ENCODE data around the gene CSNK1E. TPM values are rescaled to one million over a fixed set of nuclear protein-coding genes. Genes with fewer than 3 reads are reported as not detected.

CSNK1E gene
- total RNA-seq, 4 donors from 2014 or later = 84.5 to 164 (median 112) TPM

DNA sequence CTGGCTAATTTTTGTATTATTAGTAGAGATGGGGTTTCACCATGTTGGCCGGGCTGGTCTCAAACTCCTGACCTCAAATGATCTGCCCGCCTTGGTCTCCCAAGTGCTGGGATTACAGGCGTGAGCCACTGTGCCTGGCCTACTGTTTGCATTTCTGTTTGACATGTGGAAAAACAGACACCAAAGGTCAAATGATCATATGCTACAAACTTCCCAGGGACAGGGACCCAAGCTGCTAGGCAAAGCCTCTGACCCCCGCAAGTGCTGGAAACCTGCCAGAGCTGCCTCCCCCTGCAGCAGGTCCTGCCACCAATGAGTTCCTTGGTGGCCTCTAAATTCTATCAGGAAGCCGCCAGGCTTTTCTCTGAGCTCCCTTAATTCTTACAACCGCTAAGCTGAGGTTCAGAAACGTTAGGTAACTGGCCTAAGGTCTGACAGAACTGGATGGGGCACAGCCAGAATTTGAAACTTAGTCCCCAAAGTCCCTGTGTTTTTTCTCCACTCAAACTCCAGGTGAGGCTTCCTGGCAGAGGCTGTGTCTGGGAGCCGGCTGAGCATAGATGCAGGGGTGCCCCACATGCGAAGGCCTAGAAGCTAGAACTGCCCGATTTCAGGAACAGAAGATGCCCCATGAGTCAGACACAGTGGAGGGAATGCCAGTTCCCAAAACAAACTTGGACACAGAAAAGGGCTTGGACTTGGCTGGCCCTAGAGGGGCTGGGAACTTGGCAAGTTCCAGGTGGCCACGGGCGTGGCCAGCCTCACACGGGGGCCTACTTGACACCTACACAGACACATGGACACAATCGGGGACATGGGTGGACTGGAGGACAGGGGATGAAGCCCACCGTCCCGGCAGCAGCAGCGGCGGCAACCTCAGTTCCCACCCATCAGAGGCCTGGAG, 7.4 kb downstream of the CSNK1E start:
- DNase-seq (ENCODE audit: low spot score) = no peak
- ATAC-seq (ENCODE audit: low FRiP score) = no peak
- TF ChIP-seq, protein P1, sequence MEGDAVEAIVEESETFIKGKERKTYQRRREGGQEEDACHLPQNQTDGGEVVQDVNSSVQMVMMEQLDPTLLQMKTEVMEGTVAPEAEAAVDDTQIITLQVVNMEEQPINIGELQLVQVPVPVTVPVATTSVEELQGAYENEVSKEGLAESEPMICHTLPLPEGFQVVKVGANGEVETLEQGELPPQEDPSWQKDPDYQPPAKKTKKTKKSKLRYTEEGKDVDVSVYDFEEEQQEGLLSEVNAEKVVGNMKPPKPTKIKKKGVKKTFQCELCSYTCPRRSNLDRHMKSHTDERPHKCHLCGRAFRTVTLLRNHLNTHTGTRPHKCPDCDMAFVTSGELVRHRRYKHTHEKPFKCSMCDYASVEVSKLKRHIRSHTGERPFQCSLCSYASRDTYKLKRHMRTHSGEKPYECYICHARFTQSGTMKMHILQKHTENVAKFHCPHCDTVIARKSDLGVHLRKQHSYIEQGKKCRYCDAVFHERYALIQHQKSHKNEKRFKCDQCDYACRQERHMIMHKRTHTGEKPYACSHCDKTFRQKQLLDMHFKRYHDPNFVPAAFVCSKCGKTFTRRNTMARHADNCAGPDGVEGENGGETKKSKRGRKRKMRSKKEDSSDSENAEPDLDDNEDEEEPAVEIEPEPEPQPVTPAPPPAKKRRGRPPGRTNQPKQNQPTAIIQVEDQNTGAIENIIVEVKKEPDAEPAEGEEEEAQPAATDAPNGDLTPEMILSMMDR (IDR thresholded peaks at IDR 0.05) = no peak

DNA sequence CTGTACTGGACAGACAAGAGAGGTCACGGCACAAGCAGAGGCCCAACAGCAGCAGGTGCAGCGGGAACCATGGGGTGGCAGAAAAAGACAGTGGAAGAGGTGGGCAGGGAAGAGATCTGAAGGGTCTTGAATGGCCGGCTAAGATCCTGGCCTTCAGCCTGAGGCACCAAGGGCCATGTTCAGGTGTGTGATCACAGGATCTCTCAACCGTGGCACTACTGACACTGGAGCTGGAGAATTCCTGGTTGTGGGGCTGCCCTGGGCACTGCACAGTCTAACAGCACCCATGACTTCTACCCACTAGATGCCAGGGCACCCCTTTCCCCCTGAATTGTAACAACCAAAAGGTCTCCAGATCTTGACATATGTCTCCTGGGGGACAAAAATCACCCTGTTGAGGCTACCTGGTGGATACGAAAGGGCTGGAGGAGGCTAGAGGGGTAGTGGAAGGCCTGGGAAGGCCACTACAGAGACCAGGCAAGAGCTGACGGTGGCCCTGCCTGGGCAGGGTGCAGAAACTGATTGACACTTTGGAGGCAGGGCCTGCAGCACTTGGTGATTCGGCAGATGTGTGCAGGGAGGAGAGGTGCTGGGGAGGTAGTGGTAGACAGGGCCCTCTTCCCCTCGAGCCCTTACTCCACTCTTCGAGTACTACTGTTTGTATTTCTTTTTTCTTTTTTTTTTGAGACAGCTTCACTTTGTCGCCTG, 8.3 kb downstream of the CSNK1E start:
- DNase-seq (ENCODE audit: low spot score) (no peak), ATAC-seq (ENCODE audit: low FRiP score) (no peak)
- TF ChIP-seq, protein P1 (IDR thresholded peaks at IDR 0.05) = no peak

DNA sequence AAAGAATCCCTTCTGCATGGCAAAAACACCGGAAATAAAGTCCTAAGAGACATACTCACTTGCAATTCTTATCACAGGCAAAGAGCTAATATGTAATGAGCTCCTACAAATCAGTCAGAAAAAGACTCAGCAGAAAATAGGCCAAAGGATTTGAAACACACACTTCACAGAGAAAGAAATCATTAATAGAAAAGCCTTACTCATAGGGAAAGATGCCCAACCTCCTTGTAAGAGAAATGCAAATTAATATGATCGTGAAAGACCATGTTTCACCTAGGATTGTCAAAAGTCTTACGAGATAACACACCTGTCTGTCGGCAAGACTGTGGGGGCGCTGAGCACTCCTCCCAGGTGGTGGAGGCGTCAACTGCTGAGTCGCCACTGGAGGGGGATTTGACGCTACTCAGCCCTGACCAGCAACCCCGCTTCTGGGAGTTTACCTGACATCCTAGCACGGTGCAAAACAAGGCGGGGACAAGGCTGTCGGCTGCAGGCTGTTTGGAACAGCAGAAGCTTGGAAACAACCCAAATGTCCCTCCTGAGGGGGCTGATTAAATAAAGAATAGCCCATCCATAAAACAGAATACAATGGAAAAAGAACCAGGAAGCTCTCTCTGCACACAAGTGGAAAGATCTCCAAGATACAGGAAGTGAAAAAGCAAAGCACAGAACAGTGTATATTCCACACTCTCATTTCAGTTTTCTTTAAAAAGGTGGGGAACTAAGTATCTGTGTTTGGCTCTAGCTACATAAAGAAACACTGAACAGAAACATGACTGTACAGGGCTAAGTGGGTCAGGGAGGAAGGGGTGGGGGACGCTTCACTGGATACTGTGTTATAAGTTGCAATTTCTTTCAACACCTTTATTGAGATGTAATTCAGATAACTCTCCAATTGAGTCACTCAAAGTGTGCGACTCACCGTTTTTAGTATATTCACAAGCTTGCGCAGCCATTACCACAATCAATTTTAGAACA, 11.5 kb downstream of the CSNK1E start:
- peak; percentile 56 for ATAC-seq (ENCODE audit: low FRiP score)
- no peak for DNase-seq (ENCODE audit: low spot score)
- TF ChIP-seq, protein P1 (IDR thresholded peaks at IDR 0.05) = no peak

DNA sequence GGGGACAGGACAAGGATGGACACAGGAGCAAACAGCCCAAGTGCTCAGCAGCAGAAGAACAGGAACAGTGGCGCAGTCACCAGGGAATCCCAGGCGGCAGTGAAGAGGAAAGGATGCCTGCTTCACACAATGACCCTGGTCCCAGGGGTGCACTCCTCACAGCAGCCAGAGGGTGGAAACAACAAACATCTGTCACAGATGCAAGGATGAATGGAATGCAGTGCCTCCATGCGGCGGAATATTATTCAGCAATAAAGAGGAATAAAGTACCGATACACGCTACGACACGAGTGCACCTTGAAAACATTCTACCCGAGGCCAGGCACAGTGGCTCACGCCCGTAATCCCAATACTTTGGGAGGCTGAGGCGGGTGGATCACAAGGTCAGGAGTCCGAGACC, 12.7 kb downstream of the CSNK1E start:
- no peak for DNase-seq (ENCODE audit: low spot score)
- ATAC-seq (ENCODE audit: low FRiP score) = no peak
- TF ChIP-seq, protein P1 (IDR thresholded peaks at IDR 0.05) = no peak

DNA sequence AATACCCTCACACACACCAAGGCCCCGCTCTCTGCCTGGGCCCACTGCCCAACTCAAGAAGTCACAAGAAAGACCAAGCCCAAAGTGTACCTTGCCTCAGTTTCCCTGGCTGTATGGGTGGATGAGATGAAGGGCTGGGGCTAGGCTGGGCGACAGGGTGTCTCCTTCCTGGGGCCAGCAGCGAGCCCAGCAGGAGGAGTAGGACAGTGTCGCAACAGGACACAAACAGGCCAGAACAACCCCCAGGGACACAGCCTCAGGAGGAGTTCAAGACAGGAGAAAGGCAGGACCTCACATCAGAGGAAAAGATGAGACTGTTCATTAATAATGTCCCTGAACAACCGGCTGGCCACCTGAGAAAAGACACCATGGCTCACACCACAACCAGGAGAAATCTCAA, 13.3 kb downstream of the CSNK1E start:
- DNase-seq (ENCODE audit: low spot score) (no peak), ATAC-seq (ENCODE audit: low FRiP score) (no peak)
- TF ChIP-seq, protein P1 (IDR thresholded peaks at IDR 0.05) = no peak

DNA sequence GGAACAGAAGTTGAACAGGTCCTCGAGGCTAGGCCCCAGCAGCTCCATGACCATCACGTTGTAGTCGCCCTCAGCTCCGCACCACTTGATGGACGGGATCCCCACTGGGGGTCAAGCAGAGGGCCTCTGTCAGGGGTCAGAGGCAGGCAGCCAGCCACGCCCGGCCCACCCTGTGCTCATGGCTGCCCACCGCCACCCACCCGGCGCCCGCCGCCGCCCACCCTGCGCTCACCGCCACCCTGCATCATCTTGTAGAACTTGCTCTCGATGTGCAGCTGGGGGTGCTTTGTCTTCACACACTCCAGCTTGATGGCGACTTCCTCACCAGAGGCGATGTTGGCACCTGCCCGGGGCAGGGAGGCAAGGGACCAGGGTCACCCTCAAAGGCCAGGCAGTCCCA, 14.3 kb downstream of the CSNK1E start:
- no peak for ATAC-seq (ENCODE audit: low FRiP score)
- DNase-seq (ENCODE audit: low spot score) = no peak
- TF ChIP-seq, protein P1 (IDR thresholded peaks at IDR 0.05) = no peak

Data from omental fat pad (tissue), 4 donors.